GOT3 (cell line): ENCODE data around the gene MTHFR.
"Not testable (repeated sequence)": the region's sequence is repeated elsewhere in the genome, so short reads cannot be mapped to it uniquely, and the experiment has no call there.

Source experiments
- DNase-seq: peaks from one replicate; lab custom pipeline; 2025; ENCODE audit warnings: mixed read lengths; lab: John Stamatoyannopoulos, UW

The MTHFR gene

GRCh38 chr1:11833497-11833896, 27.7 kb upstream of the MTHFR start:
- DNase-seq, result no peak

GRCh38 chr1:11831945-11832725, 26.4 kb upstream of the MTHFR start:
- DNase-seq, result no peak

GRCh38 chr1:11828511-11828910, 22.7 kb upstream of the MTHFR start:
- DNase-seq, result no peak

DNA sequence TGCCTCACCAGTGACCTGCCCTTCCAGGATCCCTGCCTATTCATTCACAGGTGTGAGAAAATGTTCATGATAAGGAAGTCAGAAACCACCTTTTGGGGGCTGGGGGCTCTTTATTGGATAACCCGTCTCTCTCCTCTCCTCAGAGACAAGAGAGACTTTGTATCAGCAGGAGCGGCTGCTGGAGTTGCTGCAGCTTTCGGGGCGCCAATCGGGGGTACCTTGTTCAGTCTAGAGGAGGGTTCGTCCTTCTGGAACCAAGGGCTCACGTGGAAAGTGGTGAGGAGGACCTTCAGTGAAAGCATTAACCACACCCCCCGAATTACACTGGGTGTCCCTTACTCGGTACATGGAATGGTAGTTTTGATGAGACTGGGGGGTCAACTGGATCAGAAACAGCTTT, 21.2 kb upstream of the MTHFR start:
- no peak for DNase-seq

GRCh38 chr1:11825131-11825530, 19.4 kb upstream of the MTHFR start:
- DNase-seq, result no peak

DNA sequence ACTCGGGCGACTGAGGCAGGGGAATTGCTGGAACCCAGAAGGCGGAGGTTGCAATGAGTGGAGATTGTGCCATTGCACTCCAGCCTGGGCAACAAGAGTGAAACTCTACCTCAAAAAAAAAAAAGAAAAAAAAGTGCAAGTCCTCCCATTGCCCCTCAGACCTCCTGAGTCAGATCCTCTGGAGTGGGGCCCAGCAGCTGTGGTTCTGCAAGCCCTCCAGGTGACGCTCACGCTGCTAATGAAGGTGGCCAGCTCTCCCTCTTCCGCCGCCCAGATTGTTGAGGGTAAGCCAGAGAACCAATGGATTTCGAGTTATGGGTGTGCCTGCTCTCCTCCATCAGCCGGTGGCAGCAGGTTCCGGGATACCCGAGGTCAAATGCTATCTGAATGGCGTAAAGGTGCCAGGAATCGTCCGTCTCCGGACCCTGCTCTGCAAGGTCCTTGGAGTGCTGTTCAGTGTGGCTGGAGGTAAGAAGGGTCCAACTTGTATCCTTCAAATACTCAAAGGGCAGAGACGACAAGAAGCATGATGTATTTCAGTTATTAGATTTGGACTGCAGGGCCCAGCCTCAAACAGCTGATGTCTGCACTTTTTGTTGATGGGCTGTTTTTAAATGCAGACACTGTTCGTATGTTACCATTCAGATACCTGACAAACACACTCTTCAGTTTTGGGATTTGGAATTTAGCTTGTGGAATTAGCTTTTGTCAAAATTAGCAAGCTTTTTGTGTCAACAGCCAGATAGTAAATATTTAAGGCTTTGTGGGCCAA, 17.8 kb upstream of the MTHFR start:
- DNase-seq, result no peak

GRCh38 chr1:11822091-11822490, 16.3 kb upstream of the MTHFR start:
- no peak for DNase-seq

DNA sequence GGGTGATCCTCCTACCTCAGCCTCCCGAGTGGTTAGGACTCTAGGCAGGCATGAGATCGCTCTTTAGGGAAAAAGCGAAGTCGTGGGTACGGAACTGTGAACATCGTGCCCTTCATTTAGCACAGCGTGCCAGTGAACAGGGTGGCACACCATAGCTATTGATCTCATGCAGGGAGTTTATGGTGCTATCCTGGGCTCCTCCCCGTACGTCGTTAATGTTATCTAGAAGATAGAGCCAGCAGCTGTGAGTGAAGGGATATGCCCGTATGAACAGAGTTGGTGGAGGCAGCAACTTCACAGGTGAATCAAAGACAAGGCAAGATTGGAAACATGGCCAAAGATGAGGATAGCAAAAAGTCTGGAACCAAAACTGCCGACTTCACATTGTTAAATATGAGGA, 11.4 kb upstream of the MTHFR start:
- DNase-seq, result no peak

GRCh38 chr1:11813021-11813420, 7.3 kb upstream of the MTHFR start:
- DNase-seq, result no peak

DNA sequence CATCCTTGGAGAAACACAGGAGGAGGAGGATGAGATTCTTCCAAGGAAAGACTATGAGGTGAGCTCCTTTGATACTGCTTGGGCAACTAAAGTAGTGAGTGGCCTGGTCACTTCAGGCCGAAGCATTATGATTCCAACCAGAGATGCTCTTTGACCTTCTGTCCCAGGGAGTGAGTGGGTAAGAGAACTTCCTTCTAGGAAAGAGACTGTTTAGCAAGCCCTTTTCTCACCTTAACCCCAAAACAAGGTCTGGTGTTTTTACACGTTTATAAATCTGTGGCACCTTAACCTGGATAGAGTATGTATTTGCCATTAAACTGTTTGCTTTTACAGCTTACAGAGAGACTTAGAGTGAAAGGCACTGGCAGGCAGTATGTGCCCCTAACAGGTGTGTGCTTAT, 1.4 kb upstream of the MTHFR start:
- DNase-seq, result no peak

- no peak for DNase-seq
Measured at GRCh38 chr1:11806307-11806936, 658 bp upstream of the MTHFR start.

DNA sequence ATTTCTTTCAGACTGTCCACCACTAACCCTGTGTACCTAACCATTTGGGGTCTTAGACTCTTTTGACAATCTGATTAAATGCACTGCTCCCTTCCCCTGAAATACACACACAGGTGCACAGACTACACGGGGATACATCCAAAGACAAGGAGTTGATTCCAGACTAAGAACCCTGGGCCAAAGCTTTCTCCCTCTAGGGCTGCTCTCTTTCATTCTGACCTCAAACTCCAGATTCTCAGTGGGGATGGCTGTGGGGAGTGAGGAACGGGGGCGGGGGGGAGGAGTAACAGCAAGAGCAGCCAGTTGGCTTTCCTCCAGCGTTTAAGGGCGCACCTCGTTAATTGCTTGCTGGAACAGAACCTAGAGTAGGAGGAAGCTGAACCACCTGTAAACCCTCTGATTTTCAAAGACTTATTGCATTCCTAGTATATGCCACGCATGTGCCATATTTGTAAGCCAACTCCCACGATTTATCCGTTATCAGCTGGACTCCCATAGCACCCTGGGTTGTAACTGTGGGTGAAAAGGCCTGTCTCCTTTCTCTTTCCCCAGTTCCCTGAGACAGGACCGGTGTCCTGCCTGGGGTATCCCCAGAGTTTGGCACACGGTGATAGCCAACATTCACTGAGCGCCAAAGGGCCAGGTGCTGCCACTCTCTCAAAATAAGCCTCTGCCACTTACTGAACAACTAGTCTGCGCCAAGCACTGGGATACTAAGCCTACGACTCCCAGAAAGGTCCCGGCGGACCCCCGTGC, 920 bp downstream of the MTHFR start:
- no peak for DNase-seq

DNA sequence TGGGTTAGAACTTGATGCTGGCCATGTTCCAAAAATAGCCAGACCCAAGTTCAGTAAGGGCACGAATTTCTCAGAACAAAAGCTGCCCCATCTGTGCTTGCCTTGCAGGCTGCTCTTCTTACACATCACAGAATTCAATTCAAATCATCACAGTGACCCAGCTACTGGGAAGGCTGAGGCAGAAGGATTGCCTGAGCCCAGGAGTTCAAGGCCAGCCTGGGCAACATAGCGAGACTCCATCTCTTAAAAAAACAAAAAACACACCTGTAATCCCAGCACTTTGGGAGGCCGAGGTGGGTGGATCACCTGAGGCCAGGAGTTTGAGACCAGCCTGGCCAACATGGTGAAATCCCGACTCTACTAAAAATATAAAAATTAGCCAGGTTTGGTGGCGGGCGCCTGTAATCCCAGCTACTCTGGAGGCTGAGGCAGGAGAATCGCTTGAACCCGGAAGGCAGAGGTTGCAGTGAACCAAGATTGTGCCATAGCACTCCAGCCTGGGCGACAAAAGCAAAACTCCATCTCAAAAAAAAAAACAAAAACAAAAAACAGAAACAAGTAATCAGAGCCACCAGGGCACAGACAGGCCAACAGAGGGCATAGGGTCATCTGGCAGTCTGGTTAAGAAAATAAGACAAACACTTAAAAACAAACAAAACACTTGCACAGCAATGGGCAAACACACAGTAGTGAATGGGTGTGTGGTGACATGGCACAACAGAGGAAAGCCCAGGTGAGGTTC, 1.7 kb downstream of the MTHFR start:
- not testable (repeated sequence) for DNase-seq

GRCh38 chr1:11802973-11803885, 2.5 kb downstream of the MTHFR start:
- DNase-seq, result no peak

DNA sequence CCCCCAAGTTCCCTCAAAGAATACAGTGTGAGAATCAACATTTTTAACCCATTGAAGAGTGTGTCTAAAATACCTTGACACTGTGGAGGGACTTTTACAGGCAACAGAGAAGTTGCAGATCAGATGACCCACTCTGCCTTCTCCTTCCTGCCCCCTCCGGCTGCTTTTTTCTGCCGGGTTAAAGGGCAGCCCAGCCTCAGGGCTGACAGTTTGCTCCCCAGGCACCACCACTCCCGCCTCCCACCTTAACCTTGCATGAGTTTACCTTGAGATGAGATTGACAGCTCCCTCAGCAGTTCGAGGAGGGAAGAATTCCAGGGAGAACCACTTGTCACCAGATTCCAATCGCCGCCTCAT, 3.2 kb downstream of the MTHFR start:
- no peak for DNase-seq

DNA sequence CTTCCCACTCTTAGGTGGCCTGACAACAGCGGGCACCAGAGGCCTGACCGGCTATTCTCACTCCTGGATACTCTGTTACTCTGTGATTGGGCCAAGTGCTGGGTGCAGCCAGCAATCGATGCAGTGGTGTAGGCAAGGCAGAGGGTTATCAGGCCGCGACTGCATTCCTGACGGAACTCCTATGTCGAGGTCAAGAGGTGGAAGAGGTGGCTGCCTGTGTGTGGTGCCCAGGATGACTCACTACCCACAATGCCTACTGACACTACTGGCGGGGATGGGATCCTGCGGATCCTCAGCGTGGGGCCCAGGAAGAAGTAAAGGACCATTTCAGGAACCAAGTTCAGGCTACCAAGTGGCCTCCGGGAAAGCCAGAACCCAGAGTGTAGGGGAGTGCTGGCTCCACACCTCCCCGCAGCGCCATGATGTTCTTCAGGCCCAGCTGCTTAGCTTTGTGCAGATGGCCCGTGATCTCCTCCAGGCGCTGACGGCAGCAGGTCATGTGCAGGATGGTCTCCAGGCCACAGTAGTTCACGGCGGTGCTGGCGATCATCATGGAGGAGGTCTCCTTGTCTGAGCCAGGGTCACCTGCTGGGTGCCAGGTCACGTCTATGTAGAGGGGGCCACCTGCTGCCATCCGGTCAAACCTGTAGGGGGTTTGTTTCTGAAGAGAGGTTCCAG, 4.9 kb downstream of the MTHFR start:
- no peak for DNase-seq

- no peak for DNase-seq
Measured at GRCh38 chr1:11800391-11800755, 5.4 kb downstream of the MTHFR start.

GRCh38 chr1:11799896-11800295, 5.9 kb downstream of the MTHFR start:
- DNase-seq, result no peak

GRCh38 chr1:11799099-11799498, 6.7 kb downstream of the MTHFR start:
- no peak for DNase-seq
